COR-L47 (cell line): ENCODE data around the gene SIRT4.
A peak's percentile ranks its signal among the peaks of the same experiment; 100 is the strongest.
"Not testable (repeated sequence)": the region's sequence is repeated elsewhere in the genome, so short reads cannot be mapped to it uniquely, and the experiment has no call there.

Experiments used
- DNase-seq: peaks from one replicate; lab custom pipeline; 2025; lab: John Stamatoyannopoulos, UW

SIRT4 gene

DNA sequence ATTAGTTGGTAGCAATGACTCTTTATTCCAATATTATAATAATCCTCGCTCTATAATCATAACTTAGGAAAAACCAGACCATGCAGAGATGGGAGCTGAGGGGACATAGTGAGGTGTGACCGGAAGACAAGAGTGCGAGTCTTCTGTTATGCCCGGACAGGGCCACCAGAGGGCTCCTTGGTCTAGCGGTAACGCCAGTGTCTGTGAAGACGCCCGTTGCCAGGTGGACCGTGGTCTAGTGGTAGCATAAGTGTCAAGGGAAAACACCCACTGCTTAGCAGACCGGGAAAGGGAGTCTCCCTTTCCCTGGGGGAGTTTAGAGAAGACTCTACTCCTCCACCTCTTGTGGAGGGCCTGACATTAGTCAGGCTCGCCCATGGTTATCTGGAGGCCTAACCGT is 33.3 kb downstream of the SIRT4 start:
- DNase-seq = peak; percentile 53

DNA sequence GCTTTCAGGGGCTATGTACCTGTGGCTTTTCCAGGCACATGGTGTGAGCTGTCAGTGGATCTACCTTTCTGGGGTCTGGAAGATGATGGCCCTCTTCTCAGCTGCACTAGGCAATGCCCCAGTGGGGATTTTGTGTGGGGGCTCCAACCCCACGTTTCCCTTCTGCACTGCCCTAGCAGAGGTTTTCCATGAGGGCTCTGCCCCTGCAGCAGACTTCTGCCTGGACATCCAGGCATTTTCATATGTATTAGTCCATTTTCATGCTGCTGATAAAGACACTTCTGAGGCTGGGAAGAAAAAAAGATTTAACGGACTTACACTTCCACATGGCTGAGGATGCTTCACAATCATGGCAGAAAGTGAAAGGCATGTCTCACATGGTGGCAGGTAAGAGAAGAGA is 34.3 kb downstream of the SIRT4 start:
- not testable (repeated sequence) for DNase-seq

- no peak for DNase-seq
Observed at GRCh38 chr12:120337730-120338129, 35.6 kb downstream of the SIRT4 start.

DNA sequence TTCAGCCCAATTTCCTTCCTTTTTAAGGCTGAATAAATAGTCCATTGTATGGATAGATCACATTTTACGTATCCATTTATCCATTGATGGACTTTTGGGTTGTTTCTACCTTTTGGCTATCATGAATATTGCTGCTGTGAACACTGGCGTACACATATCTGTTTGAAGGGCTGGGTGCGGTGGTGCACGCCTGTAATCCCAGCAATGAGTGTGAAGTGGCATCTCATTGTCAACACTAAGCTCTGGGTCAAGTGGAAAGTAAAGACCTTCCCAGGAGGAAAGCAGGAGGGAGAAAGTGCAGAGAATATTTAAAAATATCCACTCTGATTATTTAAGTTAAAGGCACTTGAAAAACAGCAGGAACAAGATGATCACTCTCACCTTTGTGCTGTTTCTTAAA is 37.1 kb downstream of the SIRT4 start:
- no peak for DNase-seq

DNA sequence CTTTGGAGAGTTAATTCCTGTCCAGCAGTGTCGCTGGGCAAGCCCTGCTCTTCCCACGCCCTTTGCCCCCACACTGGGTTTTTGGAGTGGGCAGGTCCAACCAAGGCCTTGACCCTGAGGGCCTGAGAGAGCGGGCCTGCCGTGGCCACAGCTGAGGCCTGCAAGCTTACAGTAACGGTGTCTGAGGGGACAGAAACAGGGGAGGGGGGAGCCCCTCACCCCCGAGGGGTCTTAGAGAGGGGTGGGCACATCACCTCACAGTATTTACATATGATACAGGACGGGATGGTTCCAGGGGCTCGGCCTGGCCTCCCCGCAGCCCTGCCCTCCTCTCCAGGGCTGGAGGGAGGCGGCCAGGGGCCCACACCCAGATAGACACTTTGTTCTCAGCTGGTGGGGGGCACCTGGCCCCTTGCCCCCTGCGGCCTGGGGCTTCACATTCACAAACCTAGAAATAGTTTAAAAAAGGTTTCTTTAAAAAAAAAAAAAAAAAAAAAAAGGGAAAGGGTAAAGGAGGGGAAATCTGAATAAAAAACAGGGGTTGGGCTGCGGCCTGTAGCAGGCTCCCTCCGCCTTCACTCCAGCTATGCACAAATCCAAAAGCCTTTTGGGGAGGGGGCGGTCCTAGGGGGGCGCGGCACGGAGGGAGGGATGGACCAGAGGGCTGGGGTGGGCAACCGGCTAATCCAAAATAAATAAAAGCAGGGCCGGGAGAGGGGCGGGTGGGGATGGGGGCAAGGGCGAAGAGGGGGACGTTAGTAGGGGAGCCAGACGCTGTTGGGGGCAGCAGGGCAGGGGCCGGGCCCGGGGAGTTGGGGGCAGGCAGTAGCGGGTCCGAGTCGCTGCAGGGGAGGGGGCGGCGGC is 40.3 kb downstream of the SIRT4 start:
- DNase-seq = no peak

- DNase-seq = no peak
Observed at GRCh38 chr12:120343039-120343537, 41.0 kb downstream of the SIRT4 start.

- no peak for DNase-seq
Observed at GRCh38 chr12:120343692-120344091, 41.6 kb downstream of the SIRT4 start.

DNA sequence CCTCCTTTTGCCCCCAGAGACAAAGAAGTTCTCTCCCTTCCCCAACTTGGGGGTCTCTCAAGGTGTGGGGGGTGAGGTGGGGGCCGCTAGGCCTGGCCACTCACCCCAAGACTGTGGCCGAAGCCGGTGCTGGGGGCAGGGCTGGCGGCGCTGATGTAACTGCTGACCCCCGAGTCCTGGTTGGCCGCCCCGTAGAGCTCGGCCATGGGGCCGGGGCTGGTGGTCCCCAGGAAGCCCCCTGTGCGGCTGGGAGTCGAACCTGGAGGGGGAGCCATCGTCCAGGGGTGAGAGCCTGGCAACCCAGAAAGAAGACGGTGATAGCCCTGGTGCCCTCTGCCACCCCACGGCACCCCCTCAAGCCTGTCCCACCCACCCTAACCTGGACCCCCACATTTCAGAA is 43.9 kb downstream of the SIRT4 start:
- no peak for DNase-seq

- DNase-seq = no peak
Observed at GRCh38 chr12:120346681-120347080, 44.6 kb downstream of the SIRT4 start.

GRCh38 chr12:120347766-120348165 is 45.6 kb downstream of the SIRT4 start:
- DNase-seq = no peak

GRCh38 chr12:120350576-120351350 is 48.6 kb downstream of the SIRT4 start:
- DNase-seq = peak; percentile 44

DNA sequence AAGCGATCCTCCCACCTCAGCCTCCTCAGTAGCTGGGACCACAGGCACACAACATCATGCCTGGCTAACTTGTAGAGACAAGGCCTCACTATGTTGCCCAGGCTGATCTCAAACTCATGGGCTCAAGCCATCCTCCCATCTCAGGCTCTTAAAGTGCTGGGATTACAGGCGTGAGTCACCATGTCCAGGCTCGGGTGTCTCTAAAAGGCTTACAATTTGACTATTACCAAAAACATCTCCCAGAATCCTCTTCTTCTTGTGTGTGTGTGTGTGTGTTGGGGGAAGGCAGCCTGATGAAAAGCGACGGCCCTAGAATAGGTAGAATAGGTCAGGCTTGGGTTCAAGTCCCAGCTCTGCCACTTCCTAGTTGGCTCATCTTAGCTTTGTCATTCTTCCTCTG is 50.0 kb downstream of the SIRT4 start:
- DNase-seq = no peak

- no peak for DNase-seq
Observed at GRCh38 chr12:120353136-120353535, 51.0 kb downstream of the SIRT4 start.

DNA sequence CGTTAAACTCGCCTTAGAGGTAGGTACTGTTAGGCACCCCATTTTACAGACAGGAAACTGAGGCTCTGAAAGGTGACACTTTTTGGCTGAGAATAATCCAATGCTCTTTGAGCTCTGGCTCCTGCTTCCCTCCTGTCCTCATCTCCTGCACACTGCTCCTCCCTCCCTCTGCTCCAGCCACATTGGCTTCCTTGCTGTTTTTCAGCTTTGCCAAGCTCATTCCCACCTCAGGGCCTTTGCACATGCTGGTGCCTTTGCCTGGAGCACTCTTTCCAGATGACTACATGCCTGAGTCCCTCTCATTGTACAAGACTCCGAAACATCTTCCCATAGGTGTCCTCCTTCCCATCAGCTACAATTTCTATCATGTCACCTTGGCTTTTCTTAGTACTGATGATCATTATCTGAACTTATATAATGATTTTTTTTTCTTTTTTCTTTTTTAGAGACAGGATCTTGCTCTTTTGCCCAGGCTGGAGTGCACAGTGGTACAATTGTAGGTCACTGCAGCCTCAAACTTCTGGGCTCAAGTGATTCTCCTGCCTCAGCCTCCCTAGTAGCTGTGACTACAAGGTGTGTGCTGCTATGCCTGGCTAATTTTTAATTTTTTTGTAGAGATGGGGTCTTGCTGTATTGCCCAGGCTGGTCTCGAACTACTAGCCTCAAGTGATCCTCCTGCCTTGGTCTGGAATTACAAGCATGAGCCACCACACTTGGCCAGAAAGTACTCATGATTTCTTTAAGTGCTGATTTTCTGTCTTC is 51.6 kb downstream of the SIRT4 start:
- no peak for DNase-seq

DNA sequence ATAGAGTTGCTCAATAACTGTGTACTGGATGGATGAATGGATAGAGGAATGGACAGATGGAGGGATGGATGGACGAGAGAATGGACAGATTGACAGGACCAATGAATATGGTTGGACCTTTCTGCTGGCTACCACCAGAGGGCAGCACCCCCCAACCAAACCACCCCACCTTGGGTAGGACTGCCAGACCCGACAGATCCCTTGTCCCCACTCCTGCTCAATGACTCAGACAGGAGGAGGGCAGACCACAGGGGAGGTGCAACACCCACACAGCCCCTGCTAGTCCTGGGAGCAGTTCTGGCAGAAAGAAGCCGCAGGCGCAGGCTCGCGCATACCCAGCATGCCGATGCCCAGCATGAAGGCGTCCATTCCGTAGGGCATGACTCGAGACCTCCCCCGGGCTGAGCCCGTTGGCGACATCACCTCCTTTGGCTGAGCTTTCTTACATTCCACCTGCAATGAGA is 54.5 kb downstream of the SIRT4 start:
- peak; percentile 58 for DNase-seq

DNA sequence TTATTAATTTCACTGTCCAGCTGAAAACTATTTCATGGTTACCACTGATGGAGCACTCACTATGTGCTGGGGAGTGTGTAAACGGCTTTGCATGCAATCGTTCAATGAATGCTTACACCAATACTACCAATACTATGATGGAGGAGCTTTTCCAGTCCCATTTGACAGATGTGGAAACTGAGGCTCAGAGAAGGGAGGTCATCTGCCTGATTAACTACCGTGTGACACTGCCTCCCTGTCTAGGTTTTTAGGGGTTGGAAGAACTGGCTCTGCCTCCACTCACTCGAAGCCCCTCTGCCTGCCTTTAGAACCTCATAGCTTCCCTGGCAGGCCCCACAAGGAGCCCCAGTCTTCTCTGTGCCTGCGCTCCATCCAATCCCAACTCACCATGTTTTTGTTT is 55.0 kb downstream of the SIRT4 start:
- no peak for DNase-seq

DNA sequence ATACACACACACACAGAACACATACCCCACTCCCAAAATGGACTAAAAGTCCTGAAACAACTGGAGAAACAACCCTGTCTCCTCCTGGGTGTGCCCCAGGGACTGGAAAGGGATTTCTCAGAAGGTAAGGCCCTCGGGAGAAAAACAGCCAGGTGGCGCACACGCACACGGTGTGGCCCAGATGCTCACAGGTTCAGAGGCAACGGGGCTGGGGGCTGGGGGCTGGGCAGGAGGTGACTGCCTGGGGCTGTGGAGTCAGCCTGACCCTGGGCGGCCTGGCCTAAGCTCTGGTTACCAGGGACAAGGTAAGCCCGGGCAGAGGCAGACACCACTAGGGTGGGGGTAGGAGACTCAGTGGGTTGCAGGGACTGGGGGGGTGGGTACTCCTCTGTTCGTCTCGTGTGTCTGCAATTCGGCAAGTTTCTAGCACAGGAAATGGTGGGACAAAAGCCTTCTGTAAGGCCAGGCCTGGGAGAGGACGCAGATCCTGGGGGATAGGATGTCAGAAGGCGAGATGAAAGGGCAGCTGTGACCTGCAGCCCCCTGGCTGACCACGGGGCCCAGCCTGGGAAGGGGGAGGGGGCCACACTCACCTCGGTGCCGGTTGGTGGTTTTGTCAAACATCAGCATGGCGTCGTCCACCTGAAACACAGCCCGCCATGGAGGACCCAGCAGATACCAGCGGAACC is 56.4 kb downstream of the SIRT4 start:
- DNase-seq = no peak

DNA sequence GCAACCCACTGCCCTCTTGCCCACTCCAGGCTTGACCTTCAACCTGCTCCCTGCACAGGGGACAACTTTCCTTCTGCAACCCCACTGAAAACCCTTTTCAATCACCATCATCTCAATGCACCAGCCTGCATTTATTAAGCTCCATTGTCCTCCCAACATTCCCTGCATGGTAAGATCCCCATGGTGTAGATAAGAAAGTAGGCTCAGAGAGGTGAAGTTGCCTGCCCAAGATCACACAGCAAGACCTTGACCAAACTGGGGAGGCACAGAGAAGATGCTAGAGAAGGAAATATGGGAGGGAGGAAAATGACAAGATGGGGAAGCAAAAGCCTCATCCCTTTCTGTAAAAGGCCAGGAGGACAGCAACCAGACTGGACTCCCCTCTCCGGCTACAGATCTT is 57.0 kb downstream of the SIRT4 start:
- no peak for DNase-seq

- peak; percentile 97 for DNase-seq
Observed at GRCh38 chr12:120361506-120362208, 59.5 kb downstream of the SIRT4 start.
